ENCODE data around the gene KLK1.

The KLK1 gene

DNA sequence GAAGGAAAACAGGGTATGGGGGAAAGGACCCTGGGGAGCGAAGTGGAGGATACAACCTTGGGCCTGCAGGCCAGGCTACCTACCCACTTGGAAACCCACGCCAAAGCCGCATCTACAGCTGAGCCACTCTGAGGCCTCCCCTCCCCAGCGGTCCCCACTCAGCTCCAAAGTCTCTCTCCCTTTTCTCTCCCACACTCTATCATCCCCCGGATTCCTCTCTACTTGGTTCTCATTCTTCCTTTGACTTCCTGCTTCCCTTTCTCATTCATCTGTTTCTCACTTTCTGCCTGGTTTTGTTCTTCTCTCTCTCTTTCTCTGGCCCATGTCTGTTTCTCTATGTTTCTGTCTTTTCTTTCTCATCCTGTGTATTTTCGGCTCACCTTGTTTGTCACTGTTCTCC, 33.8 kb upstream of the KLK1 start:
- H2AFZ ChIP-seq (ENCODE audit: low read depth, low read length), result no peak overlapping the region
- no peak overlapping the region for H3K4me3 ChIP-seq (ENCODE audit: low read length)
- no peaks in the 10 kb centered on the region; the same call in 1 of the 2 replicates for H3K9me3 ChIP-seq (ENCODE audit: insufficient read depth, low read length)
- H3K27me3 ChIP-seq (ENCODE audit: low read depth, low read length), result peaks cover 40% of the 10 kb centered on the region
- peaks cover 3% of the 10 kb centered on the region; the same call in 1 of the 2 replicates for H3K4me1 ChIP-seq (ENCODE audit: low read length)
- H3K4me2 ChIP-seq (ENCODE audit: low read length), result no peak overlapping the region
- no peaks in the 10 kb centered on the region for H3K36me3 ChIP-seq (replicated peaks; ENCODE audit: low read depth, low read length)
- no peak overlapping the region for H3K27ac ChIP-seq (ENCODE audit: low read length)
- no peaks in the 10 kb centered on the region for H4K20me1 ChIP-seq (ENCODE audit: insufficient read depth, low read length)
- no peaks in the 10 kb centered on the region for H3K79me2 ChIP-seq (ENCODE audit: low read length)
- TF ChIP-seq, protein P1, sequence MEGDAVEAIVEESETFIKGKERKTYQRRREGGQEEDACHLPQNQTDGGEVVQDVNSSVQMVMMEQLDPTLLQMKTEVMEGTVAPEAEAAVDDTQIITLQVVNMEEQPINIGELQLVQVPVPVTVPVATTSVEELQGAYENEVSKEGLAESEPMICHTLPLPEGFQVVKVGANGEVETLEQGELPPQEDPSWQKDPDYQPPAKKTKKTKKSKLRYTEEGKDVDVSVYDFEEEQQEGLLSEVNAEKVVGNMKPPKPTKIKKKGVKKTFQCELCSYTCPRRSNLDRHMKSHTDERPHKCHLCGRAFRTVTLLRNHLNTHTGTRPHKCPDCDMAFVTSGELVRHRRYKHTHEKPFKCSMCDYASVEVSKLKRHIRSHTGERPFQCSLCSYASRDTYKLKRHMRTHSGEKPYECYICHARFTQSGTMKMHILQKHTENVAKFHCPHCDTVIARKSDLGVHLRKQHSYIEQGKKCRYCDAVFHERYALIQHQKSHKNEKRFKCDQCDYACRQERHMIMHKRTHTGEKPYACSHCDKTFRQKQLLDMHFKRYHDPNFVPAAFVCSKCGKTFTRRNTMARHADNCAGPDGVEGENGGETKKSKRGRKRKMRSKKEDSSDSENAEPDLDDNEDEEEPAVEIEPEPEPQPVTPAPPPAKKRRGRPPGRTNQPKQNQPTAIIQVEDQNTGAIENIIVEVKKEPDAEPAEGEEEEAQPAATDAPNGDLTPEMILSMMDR (IDR thresholded peaks at IDR 0.05; ENCODE audit: low read depth, low read length), result no peak
- no peak for TF ChIP-seq EZH2phosphoT487 (IDR thresholded peaks at IDR 0.05; ENCODE audit: low read depth)
- no peak overlapping the region for H3K9ac ChIP-seq (ENCODE audit: low read length)

DNA sequence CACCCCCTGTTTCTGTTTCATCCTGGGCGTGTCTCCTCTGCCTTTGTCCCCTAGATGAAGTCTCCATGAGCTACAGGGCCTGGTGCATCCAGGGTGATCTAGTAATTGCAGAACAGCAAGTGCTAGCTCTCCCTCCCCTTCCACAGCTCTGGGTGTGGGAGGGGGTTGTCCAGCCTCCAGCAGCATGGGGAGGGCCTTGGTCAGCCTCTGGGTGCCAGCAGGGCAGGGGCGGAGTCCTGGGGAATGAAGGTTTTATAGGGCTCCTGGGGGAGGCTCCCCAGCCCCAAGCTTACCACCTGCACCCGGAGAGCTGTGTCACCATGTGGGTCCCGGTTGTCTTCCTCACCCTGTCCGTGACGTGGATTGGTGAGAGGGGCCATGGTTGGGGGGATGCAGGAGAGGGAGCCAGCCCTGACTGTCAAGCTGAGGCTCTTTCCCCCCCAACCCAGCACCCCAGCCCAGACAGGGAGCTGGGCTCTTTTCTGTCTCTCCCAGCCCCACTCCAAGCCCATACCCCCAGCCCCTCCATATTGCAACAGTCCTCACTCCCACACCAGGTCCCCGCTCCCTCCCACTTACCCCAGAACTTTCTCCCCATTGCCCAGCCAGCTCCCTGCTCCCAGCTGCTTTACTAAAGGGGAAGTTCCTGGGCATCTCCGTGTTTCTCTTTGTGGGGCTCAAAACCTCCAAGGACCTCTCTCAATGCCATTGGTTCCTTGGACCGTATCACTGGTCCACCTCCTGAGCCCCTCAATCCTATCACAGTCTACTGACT, 31.2 kb upstream of the KLK1 start, which contains the start of gene KLK3:
Gene KLK3 (plus strand): TSS at position 280 of the 775 bp plus-strand sequence. CDS start 41 bp downstream, at position 321.
- H3K4me3 ChIP-seq (ENCODE audit: low read length), result no peak within 1 kb of the TSS
- H3K27me3 ChIP-seq (ENCODE audit: low read depth, low read length), result peaks cover 41% of the 10 kb centered on the region
- no peak within 1 kb of the TSS for H3K27ac ChIP-seq (ENCODE audit: low read length)
- TF ChIP-seq, protein P1 (IDR thresholded peaks at IDR 0.05; ENCODE audit: low read depth, low read length), result no peak
- no peak for TF ChIP-seq EZH2phosphoT487 (IDR thresholded peaks at IDR 0.05; ENCODE audit: low read depth)
- H3K4me1 ChIP-seq (ENCODE audit: low read length), result peaks cover 3% of the 10 kb centered on the region; the same call in 1 of the 2 replicates
- H3K36me3 ChIP-seq (replicated peaks; ENCODE audit: low read depth, low read length), result no peaks in the 10 kb centered on the region
- no peak within 1 kb of the TSS for H3K4me2 ChIP-seq (ENCODE audit: low read length)
- H2AFZ ChIP-seq (ENCODE audit: low read depth, low read length), result no peak within 1 kb of the TSS
- H3K9ac ChIP-seq (ENCODE audit: low read length), result no peak within 1 kb of the TSS
- no peaks in the 10 kb centered on the region; the same call in 1 of the 2 replicates for H3K9me3 ChIP-seq (ENCODE audit: insufficient read depth, low read length)
- no peaks in the 10 kb centered on the region for H3K79me2 ChIP-seq (ENCODE audit: low read length)
- H4K20me1 ChIP-seq (ENCODE audit: insufficient read depth, low read length), result no peaks in the 10 kb centered on the region

DNA sequence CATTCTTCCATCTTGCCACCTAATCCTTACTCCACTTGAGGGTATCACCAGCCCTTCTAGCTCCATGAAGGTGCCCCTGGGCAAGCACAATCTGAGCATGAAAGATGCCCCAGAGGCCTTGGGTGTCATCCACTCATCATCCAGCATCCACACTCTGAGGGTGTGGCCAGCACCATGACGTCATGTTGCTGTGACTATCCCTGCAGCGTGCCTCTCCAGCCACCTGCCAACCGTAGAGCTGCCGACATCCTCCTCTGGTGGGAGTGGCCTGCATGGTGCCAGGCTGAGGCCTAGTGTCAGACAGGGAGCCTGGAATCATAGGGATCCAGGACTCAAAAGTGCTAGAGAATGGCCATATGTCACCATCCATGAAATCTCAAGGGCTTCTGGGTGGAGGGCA, 28.0 kb upstream of the KLK1 start:
- Histone ChIP-seq H3K27me3 (ENCODE audit: low read depth, low read length) (peaks cover 50% of the 10 kb centered on the region), H3K27ac (ENCODE audit: low read length) (no peak overlapping the region)

DNA sequence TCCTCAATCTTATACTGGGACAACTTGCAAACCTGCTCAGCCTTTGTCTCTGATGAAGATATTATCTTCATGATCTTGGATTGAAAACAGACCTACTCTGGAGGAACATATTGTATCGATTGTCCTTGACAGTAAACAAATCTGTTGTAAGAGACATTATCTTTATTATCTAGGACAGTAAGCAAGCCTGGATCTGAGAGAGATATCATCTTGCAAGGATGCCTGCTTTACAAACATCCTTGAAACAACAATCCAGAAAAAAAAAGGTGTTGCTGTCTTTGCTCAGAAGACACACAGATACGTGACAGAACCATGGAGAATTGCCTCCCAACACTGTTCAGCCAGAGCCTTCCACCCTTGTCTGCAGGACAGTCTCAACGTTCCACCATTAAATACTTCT, 27.2 kb upstream of the KLK1 start:
- no peak for TF ChIP-seq EZH2phosphoT487 (IDR thresholded peaks at IDR 0.05; ENCODE audit: low read depth)
- TF ChIP-seq, protein P1 (IDR thresholded peaks at IDR 0.05; ENCODE audit: low read depth, low read length), result no peak
- Histone ChIP-seq H3K36me3 (replicated peaks; ENCODE audit: low read depth, low read length) (no peaks in the 10 kb centered on the region), H2AFZ (ENCODE audit: low read depth, low read length) (no peak overlapping the region), H3K4me2 (ENCODE audit: low read length) (no peak overlapping the region), H3K4me1 (ENCODE audit: low read length) (no peaks in the 10 kb centered on the region), H3K27ac (ENCODE audit: low read length) (no peak overlapping the region), H3K79me2 (ENCODE audit: low read length) (no peaks in the 10 kb centered on the region), H3K27me3 (ENCODE audit: low read depth, low read length) (peaks cover 55% of the 10 kb centered on the region), H4K20me1 (ENCODE audit: insufficient read depth, low read length) (no peaks in the 10 kb centered on the region), H3K9ac (ENCODE audit: low read length) (no peak overlapping the region), H3K9me3 (ENCODE audit: insufficient read depth, low read length) (no peaks in the 10 kb centered on the region; the same call in 1 of the 2 replicates), H3K4me3 (ENCODE audit: low read length) (no peak overlapping the region)

More for the DNA sequence above, 28.0 kb upstream of the KLK1 start:
- Histone ChIP-seq H3K4me3 (ENCODE audit: low read length) (no peak overlapping the region), H3K4me2 (ENCODE audit: low read length) (no peak overlapping the region), H3K36me3 (replicated peaks; ENCODE audit: low read depth, low read length) (no peaks in the 10 kb centered on the region), H3K9ac (ENCODE audit: low read length) (no peak overlapping the region), H2AFZ (ENCODE audit: low read depth, low read length) (no peak overlapping the region), H3K9me3 (ENCODE audit: insufficient read depth, low read length) (no peaks in the 10 kb centered on the region), H3K79me2 (ENCODE audit: low read length) (no peaks in the 10 kb centered on the region), H3K4me1 (ENCODE audit: low read length) (no peaks in the 10 kb centered on the region), H4K20me1 (ENCODE audit: insufficient read depth, low read length) (no peaks in the 10 kb centered on the region)
- TF ChIP-seq EZH2phosphoT487 (IDR thresholded peaks at IDR 0.05; ENCODE audit: low read depth), result no peak
- TF ChIP-seq, protein P1 (IDR thresholded peaks at IDR 0.05; ENCODE audit: low read depth, low read length), result no peak
